LHCN-M2 (cell line): Measurements from ENCODE around the gene YKT6. TPM values are rescaled to one million over a fixed set of nuclear protein-coding genes. Genes with fewer than 3 reads are reported as not detected.

Experiments
- DNase-seq: peaks from one replicate; pipeline ENCODE4 v3.0.0-alpha.2; 2012; ENCODE audit warnings: low read depth
- total RNA-seq: library from RNA; depleted of rRNA; stranded (reverse); fragments of >200 nt; gene quantifications from 2 replicates; pipeline ENCODE4 v1.2.3, GENCODE V29; 2014

The YKT6 gene
- total RNA-seq, 1 experiment from 2014 or later, result 136 TPM

DNA sequence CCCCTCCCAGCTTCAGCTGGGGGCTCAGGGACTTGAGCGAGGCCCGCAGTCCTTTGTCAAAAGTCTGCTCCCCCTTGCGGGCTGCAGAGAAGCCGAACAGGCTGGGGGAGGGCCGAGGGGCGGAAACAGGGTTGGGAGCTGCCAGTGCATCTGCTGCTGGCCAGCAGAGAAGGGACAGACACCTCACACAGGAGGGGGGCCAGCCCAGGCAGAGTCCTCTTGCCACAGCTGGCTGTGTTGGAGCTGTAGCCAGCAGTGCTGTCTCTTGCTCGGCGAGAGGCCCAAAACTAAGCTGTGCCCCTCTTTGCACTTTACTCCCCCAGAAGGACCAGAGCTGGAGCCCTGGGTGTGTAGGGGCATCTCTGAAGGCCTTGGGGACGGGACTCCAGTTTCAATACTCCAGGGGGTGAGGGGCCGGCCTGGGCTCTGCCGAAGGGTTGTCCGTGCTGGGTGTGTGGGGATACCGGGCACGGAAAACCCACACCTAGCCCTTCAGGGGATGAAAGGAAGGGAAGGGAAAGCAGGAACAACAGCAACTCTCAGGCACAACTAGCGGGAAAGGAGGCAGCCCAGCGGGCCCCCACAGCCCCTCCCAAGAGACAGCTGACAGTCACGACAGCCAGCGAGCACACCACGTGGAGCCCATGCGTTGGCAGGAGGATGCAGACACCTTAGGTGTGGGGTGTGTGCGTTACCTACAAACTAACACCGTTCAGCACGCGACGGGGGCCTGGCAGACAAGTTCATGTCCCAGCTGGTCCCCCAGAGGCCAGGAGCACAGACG, 17.8 kb downstream of the YKT6 start:
- no peak for DNase-seq

- DNase-seq, result no peak
Measured at GRCh38 chr7:44219371-44220045, 18.7 kb downstream of the YKT6 start.

GRCh38 chr7:44220046-44220357, 19.2 kb downstream of the YKT6 start:
- DNase-seq, result no peak

DNA sequence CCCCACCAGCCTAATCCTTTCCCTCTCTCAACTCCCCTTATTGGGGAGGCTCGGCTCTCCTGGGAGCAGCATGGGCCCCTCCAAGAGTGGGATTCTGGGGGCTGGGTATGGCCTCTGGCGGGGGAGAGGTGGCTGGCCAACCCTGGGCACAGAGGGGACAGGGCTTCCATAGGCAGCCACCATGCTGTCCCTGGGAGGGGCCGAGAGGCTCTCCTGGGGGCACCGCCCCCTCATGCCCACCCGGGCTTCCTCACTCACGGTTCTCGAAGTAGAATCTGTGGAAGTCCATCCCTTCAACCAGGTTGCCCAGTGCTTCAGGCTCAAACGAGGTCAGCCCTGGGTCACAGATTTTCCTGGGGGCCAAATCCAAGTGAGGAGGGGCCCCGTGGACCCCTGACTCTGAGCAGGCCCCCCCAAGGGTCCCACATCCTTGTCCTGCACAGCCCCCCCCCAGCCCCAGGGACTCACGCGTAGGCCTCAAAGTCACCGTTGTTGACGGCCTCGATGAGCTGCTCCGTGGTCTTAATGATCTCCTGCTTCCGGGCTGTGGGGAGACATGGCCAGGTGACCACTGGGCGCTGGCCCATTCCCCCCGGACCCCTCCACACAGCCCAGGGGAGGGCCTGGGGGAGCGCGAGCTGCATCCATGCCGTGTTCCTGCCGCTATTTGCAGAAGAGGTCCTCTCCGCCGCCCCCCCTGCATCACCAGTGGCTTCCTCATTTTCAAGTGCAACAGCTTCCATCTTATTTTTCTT, 19.8 kb downstream of the YKT6 start:
- DNase-seq, result no peak

DNA sequence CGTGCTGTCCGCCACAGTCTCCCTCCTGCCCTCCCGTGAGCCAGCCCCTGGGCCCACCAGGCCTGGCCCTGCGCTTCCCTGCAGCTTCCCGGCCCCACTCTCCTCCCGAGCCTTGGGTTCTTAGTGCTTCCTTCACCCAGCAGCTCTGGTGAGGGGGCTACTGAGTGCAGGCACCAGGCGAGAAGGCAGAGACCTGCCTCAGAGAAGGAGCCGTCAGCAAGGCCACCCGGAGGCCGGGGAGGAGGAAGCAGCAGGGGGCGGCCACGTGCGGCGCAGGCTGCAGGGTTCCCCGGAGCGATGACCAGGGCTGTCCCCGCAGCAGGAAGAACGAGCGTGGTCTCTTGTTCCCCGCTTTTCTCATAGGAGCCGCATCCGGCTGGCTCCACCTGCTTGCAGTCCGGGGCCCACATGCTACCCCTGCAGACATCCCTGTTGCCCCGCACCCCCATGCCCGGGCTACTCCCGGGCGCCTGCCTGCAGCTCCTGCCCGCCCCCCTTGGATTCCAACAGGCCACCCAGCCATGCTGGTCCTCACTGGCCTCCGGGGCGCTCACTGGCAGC, 20.5 kb downstream of the YKT6 start:
- DNase-seq, result no peak

- no peak for DNase-seq
Measured at GRCh38 chr7:44222074-44222473, 21.3 kb downstream of the YKT6 start.

GRCh38 chr7:44222776-44223261, 22.0 kb downstream of the YKT6 start:
- DNase-seq, result no peak

DNA sequence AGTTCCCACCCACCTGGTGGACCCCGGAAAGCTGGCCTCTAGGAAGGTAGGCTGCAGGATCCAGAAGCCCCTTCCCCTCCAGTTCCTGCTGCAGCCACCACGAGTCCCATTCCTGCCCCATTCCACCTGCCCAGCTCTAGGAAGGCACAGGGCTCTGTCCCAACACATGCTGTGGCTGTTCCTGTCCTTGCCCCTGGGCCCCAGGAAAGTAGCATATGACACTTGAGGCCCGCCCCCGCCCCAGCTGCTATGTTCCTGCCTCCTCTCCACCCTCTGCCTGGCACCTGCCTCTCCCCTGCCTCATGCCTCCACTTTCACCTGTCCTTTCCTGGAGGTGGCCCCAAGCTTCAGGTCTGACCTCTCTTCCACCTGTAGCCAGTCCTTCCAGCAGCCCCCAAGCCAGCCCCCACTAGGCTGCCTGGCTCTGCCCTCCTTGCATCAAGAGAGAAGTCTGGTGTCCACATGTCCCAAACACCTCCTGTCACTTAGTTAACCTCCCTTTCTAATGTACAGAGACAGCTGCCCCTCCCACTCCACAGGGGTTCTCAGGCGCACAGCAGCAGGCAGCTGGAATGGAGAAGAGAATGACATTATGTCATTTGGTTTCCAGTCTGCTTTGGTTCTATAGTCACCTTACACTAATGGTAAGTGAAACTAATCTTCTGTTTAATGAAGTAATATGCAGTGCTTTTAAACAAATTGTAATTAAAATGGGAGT, 22.7 kb downstream of the YKT6 start:
- no peak for DNase-seq

DNA sequence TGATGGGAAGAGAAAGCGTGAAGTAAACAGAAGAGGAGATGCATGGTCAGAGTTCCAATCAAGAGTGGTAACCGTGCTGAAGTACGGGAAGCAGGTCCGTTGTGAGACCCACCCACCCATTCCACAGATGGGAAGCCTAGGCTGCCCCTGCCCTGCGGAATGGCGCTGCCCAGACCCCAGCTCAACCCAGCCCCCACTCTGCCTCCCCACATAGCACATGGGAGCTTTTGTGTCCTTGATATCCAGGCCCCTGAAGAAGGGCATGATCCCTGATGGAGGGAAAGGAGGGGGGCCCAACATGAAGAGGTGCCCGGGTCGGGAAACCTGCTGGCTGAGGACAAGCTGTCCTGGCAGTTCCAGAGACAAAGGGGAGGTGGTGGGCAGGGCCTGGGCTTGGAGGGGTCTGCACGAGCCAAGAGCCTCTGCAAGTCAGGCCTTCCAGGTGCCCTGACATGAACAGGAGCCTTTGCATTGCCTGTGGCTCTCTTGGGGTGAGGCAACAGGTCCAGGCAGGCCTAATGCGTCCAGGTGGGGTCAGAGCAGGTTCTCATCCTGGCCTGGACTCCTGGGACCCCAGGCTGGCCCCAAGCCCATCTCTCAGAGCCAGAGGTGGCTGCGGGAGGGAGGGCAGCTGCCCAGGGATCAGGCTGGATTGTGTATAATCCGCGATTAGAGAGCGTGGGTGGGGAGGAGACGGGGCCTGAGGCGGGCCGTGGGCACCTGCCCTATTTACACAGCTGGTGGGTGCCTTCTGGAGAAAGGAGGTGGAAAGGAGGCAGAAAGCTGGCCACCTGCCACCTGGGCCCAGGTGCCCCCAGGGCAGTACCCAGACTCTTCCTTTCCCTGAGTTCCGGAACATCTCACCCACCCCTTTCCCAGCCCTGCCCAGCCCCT, 23.5 kb downstream of the YKT6 start:
- no peak for DNase-seq

DNA sequence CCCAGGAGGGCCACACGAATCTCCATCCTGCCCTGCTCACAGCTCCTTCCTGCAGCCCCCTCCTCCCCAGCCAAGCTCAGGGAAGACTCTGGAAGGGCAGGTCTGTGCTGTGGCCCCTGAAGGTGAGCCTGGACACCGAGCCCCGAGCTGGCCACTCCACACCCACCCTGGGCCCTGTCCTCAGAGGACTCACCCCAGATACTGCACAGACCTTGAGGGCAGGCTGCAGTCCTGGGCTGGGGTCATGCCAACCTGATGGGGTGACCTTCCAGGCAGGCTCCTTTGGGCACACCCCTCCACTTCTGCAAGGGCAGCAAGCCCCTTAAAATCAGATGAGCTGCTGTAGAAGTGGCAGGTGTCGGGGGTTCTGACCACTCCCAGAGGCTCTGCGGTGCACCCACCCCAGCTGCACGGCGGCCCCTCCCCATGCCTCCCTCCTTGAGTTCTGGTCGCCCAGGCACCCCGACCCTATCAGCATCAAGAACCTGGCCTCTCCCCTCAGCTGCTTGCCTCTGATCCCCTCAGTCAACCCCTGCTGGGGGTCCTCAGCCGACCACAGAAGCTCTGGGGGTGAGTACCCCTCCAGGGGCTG, 24.3 kb downstream of the YKT6 start:
- DNase-seq, result no peak

- peak; percentile 67 for DNase-seq
Measured at GRCh38 chr7:44225566-44226395, 25.0 kb downstream of the YKT6 start.

DNA sequence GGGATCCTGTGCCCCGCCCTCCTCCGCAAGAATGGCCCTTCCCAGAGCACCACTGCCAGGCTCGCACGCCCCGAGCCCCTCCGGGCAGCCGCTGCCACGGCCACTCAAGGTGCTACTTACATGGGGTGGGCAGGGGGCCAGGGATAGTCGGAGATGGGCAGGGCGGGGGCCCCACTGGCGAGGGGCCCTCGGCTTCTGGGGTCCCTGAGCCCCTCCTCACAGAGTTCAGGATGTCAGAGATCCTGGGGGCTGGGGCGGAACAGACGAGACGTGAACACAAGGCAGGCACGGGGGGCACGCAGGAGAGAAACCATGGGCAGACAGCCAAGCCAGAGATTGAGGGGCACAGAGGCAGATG, 25.6 kb downstream of the YKT6 start:
- DNase-seq, result no peak

GRCh38 chr7:44227911-44228310, 27.1 kb downstream of the YKT6 start:
- no peak for DNase-seq

GRCh38 chr7:44228571-44229350, 28.0 kb downstream of the YKT6 start:
- DNase-seq, result no peak

- DNase-seq, result no peak
Measured at GRCh38 chr7:44229546-44230105, 28.8 kb downstream of the YKT6 start.

- DNase-seq, result no peak
Measured at GRCh38 chr7:44230286-44230685, 29.5 kb downstream of the YKT6 start.

DNA sequence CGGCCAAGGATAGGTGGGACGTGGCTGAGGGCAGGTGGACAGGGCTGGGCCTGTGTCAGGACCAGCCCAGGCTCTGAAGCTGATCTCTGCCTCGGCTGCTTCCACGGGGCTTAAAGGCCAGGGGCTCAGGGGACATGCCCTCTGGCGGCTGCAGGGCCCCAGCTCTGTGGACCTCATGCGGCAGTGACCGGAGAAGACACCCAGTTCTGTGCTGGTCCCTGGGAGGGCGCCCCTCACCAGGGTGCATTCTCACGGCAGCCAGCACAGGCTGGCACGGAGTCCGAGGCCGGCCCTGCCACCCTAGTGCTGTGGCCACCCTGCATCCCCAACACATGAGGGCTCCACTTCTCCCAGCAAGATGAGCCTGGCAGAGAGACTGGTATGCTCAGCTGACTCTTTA, 30.3 kb downstream of the YKT6 start:
- DNase-seq, result no peak

- no peak for DNase-seq
Measured at GRCh38 chr7:44232396-44232795, 31.6 kb downstream of the YKT6 start.
